DMS53 treated with DMSO at 0.1 percent for 48 hours (cell line): Measurements from ENCODE around the gene P3R3URF.

Source experiments
- DNase-seq: peaks from one replicate; lab custom pipeline; 2025; ENCODE audit not compliant: unreplicated experiment; lab: John Stamatoyannopoulos, UW

Gene P3R3URF

DNA sequence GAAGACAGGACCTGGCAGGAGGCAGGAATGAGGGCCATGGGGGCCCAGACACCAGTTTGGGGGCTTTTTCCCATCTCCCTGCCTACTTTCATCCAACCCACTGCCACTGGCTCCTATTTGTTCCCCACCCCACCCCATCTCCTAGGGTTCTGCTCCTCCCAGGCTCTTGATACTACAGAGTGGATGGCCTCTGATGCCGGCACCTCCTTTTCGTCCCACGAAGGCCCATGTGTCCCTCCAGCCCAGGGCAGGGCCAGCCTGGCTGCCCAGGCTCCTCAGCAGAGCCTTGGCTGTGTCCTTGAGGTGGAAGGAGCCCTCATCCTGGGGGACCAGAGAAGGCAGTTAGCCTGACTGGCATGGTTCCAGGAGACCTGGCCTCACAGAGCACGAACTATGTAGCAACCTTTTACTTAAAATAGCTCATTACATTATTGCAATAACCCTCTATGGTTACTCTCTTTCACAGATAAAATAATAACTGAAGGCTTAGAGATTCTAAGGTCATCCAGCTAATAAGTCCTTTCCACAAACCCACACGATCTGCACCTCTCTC, 18.4 kb upstream of the P3R3URF start:
- DNase-seq: no peak

DNA sequence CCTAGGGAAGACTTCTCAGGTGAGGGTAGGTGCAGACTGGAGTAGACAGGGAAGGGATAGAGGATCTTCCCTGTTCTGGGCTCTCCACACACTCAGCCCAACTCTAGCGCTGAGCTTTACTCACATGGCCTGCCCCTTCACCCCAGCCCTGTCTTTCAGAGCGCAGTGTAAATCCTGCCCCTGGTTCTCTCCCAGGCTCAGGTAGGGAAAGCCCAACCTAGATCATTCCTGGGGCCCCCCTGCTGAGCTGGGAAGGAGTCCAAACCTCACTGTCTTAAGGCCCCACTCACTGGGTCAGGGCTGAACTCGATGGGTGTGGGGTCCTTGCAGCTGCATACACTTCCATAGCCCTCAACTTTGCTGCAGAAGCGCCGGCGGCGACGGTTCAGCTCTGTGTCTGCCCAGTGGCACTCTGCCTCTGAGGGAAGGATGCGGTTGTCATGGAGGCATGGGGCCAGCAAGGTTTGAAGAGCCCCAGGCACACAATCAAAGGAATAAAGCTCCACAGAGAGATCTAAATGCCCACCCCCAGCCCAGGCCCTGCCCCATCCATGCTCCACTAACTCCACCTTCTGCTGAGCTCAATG, 17.8 kb upstream of the P3R3URF start:
- DNase-seq: no peak

DNA sequence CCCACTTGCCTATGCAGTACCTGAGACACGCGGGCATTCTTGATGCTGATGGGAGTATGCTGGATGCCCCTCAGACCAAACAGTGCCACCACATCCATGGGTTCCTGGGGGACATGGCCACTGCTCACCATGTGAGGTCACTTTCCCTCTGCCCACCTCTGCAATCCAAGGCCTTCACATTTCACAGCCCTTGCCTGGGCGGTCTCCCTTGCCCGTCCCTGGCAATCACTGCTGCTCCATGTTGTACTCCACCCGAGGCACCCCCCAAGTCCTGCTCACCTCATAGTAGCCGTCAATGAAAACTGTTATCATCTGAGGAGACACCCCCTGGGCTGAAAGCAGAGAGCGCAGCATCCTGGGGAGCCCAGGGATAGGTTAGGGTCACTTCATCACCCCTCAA, 17.0 kb upstream of the P3R3URF start:
- DNase-seq: no peak

DNA sequence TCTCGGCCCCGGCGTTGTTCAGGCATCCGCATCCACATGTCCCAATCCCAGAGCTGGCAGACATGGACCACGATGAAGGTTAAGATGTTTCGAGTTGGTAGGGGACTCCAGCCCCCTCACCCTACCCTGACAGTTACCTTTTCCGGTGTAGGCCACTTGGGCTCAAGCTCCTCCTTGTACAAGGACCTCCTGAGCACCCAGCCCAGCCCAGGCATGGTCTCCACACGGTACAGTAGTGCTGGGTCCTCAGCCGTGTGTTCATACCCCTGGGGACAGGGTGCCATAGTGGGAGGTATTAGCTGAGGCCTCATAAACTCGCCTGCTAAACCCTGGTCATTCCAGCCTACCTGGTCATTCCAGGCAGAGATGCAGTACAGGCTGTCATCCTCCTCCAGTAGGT, 15.9 kb upstream of the P3R3URF start:
- no peak for DNase-seq

DNA sequence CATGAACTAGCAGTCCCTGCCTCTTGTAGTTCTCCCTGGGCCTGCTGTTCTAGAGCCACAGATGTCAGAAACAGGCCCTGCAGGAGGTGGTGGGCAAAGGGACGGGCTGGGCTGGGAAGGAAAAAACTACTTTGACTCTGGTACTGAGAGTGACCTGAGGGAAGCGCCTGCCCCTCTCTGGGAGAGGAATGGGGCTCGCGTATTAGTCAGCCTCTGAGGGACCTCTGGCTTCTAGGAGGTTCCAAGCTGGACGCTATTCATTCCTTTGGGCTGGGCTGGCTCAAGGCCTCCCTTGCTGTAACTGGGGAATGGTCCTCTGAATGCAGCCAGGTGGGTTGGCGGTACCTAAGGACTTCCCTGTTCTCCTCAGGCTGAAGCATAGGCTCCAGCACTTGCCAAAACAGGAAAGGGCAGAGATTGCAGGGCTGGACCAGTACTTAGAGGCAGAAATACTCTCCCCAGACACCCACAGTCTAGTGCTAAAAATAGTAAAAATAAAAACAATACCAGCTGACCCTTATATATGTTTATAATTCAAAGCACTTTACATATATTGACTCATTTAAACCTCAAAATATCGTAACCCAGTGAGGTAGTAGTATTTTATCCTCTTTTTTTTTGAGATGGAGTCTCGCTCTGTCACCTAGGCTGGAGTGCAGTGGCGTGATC, 14.9 kb upstream of the P3R3URF start:
- no peak for DNase-seq

DNA sequence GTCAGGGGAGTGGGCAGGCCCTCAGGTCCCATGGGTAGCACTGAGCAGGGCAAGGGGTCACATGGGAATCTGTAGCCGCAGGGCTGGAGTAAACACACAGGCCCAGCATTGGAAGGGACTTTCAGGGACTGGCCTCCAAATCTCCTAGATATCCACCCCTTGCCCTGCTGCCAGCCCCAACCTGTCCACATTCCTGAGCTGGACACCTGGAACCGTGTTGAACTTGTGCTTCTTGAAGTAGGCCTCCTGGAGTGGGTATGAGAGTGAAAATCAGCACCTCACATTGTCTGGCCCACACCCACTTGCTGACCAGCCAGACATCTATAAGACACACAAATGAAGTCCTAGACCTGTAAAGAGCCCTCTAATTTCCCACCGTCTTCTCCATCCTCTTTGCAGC, 14.3 kb upstream of the P3R3URF start:
- DNase-seq: no peak

DNA sequence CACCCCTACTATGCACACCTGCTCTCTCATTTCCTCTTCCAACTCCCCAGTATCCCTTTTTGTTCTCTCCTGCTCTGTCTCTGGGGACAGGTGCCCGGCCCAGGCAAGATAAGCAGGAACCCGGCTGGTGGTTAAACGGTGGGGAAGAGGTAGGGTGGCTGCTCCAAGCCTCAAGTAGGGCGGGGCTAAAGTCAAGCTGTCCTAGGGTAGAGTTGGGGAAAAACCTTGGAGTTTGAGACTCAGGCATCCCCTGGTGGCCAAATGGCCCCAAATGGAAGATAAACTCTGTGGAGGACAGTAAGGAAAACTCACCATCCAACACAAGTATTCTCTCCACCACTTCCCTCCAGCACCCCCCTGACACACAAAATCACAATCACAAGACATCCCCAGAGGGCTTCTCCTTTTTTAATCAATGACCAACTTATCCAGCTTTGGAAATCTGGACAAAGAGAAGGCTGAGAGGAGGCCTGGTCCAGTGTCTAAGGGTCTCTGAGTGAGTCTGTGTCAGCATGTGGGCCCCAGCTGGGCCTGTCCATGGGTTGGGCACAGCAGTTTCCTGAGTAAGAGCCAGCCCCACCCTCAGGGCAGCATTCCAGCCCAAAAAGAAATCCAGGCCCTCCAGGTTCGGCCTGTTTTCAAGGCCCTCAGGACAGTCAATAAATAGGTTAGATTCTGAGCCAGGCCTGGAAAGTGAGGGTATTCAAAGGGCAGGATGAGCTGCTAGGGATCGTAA, 12.2 kb upstream of the P3R3URF start:
- no peak for DNase-seq

DNA sequence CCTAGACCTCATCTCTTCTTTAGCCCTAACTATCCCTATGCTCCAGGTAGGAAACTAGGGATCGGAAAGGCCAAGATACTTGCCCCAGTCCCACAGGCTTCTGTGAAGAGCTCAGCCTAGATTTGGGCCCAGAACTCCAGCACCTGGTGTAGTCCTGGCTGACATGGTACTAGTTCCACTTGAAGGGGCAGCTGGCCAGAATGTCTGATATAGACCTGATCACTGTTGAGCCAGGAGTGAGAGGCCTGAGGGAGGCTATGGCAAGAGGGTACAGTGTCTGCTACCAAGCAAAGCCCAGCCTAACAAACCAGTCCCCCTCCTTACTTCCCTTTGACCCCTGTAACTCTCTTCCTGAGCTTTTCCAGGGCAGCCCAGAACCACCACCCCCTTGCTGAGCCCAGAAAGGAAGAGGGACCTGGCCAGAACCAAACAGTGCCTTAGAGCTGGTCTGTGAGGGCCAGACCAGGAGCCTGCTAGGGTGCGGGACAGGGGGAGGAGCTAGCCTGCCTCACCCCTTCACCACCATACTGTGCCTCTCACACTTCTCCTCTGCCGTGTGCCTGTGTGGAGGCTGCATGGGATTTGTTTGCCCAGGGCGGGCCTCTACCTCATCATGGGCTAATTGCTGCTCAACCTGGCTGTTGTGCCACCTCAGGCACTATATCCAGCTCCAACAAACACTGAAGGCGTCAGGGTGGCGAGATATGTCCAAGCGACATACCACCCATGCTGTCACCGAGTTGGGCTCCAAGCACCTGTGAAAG, 11.0 kb upstream of the P3R3URF start:
- DNase-seq: no peak

DNA sequence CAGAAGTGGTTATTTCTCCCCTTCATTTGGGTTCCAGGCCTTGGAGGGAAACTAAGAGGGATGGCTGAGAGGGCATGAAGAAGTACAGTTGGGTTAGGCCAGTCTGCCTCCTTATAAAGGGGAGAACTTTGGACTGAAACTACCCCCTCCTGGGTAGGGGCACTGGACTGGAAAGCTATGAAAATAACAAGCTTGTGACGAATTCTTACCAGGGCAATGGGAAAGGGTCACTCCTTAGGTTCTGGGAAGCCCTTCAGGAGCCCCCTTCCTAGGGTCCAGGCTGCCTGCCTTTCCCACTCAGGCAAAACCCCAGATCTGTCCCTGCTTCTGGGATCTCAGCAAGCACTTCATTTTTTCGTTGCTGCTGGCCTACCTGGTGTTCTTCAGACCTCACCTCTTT, 9.8 kb upstream of the P3R3URF start:
- DNase-seq: no peak

DNA sequence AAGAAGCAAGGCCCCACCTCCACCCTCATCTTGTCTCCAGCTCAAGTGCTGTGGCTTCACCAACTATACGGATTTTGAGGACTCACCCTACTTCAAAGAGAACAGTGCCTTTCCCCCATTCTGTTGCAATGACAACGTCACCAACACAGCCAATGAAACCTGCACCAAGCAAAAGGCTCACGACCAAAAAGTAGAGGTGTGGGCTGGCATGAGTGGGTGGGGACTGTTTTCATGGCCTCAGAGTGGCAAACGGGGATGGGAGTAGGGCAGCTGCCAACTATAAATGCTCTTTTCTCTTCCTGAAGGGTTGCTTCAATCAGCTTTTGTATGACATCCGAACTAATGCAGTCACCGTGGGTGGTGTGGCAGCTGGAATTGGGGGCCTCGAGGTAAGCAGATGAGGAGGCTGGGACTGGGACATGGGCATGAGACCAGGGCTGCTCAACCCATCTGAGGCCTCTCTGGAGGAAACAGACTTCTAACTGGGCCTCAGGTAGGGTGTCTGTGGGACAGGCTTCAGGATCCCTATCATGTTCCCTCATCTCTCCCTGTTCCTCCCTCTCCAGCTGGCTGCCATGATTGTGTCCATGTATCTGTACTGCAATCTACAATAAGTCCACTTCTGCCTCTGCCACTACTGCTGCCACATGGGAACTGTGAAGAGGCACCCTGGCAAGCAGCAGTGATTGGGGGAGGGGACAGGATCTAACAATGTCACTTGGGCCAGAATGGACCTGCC, 8.8 kb upstream of the P3R3URF start:
- no peak for DNase-seq

DNA sequence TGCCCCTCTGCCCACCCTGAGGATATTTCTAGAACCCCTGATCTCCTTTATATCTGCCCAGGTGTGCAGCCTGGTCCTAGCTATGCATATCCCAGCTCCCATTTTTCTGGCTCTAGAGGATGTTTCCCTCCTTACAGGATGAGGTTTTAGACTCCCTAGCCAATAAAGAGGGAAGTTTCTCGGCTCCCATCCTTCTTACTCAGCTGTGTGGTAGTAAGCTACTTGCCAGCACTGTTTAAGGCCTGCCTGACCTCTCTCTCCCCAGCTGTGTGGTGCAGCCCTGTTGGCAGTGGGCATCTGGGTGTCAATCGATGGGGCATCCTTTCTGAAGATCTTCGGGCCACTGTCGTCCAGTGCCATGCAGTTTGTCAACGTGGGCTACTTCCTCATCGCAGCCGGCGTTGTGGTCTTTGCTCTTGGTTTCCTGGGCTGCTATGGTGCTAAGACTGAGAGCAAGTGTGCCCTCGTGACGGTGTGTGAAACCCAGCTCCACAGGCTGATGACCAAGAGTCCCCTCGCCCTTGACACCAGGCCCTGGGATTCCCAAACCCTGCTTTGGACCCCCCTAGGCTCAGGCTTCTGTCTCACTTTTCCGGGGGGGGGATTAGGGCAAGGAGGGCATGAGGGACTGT, 7.8 kb upstream of the P3R3URF start:
- DNase-seq: no peak

DNA sequence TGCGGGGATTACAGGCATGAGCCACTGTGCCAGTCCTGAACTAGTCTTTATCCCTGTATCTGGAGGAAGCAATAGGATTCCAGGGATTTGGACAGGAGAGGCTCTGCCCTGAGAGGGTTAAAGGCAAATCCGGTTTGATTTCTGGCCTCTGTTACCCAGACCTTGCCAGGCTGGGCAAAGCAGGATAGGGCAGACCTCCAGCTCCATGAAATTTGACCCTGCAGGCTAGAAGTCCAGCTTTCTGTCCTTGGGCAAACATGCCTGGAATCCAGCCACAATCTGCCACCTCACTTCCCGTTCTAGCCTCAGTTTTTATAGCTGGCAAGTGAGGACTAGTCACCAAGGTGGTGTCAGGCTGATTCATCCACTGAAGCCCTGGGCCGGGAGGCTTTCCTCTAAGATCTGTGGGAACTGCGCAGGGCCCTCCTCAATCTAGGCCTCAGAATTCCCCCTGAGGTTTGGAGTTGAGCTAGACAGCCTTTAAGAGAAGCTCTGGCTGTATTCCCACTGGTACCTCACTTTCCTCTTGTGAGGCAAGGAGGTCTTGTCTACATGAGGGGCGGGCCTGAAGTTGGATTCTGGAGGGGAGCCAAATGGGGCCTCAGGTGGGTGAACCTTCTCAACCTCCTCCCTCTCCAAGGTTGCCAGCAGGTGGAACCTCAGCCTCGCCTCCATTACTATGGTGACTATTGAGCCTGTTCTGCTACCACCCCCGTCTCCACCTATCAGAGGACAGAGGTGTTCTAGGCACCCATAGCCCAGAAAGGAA, 7.0 kb upstream of the P3R3URF start:
- DNase-seq: peak; percentile 98

DNA sequence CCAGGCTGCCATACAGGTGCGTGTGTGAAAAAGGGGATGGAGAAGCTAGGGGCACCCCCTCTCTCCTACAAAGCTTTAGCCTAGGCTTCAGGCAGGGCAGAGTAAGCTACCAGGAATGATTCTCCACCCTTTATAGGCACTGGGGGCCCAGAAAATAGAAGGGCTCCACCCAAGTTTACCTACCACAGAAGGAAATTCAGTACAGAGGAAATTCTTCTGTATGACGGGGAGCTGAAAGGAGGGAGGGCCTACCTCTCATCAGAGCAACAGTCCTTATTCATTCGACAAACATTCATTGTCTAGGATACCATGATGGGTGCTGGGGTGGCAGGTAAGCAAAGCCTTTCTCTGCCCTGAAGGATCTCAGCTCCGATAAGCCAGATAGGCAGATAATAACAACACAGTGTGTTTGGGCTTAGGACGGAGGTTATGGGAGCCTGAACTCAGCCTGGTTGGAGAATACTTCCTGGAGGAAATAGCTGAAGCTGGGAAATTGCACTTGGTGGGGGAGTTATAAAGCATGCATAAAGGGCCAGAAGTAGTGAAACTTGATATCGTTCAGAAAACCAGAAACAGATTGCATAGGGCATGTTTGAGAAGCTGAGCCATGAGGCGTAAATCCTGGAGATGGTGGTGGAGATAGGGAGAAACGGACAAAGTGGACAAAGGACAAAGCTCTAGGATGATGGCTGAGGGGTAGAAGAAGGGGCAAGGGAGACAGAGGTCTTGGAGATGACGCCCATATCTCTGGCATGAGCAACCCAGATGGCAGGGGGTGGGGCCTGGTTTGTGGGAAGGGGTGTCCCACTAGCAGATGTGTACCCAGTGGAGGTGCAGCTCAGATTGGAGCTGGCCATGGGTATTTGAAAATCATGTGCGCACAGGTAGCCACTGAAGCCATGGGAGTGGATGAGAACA, 5.3 kb upstream of the P3R3URF start:
- DNase-seq: peak; percentile 60

DNA sequence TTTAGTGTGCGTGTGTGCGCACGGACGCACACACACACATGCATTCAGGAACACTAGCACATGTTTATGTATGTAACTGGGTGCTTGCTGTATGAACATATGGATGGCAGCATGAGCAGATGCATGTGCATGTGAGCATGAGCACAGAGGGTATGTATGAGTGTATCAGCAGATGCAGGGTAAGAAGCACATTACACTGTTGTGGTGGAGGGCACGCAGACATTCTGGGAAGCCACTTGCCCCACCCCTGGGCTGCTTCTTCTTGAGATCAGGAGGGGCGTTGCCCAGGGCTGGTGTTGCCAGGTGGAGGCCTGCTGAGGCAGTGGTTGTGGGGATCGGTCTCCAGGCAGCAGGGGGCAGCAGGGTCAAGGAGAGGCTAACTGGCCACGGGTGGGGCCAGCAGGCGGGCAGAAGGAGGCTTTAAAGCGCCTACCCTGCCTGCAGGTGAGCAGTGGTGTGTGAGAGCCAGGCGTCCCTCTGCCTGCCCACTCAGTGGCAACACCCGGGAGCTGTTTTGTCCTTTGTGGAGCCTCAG, 3.9 kb upstream of the P3R3URF start:
- no peak for DNase-seq

DNA sequence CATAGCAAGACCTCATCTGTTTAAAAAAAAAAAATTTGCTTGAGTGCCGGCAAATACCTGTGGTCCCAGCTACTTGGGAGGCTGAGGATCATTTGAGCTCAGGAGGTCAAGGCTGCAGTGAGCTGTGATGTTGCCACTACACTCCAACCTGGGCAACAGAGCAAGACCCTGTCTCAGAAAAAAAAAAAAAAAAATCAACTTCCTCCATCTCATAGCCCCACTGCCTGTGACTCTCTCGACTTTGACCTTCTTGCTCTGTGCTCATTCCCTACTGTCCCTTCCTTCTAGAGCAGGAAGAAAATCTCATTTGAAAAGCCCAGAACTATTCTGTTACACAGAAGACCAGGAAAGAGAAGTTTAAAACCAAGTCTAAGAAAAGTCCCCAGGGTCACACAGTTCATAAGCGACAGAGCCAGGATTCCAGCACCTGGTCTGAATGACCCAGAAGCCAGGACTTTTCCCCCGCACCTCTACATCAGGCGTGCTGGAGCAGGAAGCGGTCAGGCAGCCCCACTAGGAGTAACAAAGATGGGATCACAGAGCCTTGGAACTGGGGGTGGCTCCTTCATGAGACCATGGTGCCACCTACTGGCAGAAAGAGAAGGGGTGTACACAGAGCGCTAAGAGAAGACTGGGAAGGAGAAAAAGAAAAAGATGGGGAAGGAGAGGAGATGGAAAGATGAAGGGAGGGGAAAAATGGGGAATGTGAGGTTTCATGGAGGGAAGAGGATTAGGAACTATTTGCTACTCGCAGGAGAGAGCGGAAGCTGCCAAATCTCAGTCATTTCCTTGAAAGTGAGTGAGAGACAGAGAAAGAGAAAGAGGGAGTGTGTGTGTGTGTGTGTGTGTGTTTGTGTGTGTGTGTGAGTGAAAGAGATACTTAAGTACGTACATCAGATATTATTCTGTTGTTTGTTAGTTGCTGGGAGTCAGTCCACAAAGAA, 3.1 kb upstream of the P3R3URF start:
- peak; percentile 94 for DNase-seq

DNA sequence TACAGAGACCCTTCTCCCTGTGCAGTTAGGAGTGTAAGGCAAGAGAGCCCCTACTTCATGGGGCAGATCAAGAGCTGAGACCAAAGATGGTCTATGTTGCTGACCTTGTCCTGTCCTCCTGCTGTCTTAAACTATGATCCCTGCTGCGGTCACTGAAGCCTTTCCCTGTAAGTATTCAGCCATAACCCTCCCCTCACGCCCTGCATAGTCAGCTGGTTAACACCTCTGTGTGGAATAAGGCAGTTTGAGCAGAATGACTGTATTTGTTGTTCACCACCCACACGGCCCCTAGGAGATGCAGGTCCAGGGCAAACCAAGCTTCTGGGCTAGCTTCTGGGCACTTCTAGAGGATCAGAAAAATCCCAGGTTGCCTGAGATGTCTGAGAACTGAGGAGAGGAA, 1.0 kb downstream of the P3R3URF start:
- DNase-seq: no peak
